GM10847 (cell line): ENCODE measurements around the gene RPL18A.
A peak's percentile ranks its signal among the peaks of the same experiment; 100 is the strongest.

Experiments
- POLR2A ChIP-seq: IDR thresholded peaks from 2 replicates; pipeline ENCODE4 v1.6.1; 2011; ENCODE audit not compliant: insufficient read length; ENCODE audit errors: extremely low read depth

The RPL18A gene

DNA sequence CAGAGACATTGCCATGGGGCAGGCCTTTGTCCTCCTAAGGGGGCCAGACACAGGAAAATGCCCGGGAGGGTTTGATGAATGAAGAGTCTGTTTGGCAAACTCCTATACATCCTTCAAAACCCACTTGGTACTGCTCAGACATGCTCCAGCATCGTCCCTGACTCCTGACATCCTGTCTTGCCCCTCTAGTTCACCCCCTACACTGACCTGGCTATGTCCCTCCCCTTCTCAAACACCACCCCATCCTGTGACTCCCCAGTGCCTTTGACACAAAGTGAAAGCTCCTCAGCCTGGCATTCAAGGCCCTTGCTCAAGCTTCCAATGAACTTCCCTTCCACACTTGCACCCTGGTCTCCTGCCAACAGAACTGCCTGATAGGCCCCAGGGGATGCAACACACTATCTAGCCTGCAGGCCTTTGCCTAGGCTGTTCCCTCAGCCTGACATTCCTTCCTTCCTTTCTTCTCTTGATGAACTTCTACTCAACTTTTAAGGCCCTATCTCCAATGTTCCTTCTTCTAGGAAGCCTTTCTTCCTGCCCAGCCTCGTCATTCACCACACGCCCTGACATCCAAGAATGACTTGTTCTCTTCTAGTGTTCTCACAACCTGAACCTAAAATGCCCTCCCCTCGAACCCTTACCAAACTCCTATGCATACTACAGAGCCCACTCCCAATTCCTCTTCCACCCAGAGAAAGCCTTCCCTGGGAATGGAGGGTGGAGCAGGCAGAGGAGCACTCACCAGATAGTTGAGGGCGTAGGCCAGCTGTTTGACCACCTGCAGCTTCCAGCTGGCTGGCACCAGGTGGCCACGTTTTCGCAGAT, 24.3 kb upstream of the RPL18A start:
- TF ChIP-seq POLR2A: no peak

DNA sequence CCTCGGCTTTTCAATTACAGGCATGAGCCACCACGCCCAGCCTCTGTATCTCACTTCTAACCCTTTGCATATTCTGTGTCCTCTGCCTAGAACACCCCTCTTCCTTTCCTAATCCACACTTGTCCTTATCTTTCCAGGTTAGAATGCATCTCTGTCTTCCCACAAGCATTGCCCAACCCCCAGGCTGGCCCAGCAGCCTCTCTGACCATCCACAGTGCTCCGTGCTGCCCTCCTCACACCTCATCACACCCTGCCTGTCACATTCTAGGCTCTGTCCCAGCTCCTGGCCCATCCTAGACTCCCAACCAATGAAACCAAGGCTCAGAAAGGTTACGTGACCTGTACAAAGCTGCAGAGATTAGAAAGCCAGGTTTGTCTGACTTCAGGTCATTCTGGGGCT, 23.2 kb upstream of the RPL18A start:
- TF ChIP-seq POLR2A: no peak

- TF ChIP-seq POLR2A: no peak
Observed at GRCh38 chr19:17837972-17838371, 21.7 kb upstream of the RPL18A start.

GRCh38 chr19:17840019-17840418, 19.7 kb upstream of the RPL18A start:
- no peak for TF ChIP-seq POLR2A

GRCh38 chr19:17841371-17841809, 18.3 kb upstream of the RPL18A start:
- TF ChIP-seq POLR2A: no peak

DNA sequence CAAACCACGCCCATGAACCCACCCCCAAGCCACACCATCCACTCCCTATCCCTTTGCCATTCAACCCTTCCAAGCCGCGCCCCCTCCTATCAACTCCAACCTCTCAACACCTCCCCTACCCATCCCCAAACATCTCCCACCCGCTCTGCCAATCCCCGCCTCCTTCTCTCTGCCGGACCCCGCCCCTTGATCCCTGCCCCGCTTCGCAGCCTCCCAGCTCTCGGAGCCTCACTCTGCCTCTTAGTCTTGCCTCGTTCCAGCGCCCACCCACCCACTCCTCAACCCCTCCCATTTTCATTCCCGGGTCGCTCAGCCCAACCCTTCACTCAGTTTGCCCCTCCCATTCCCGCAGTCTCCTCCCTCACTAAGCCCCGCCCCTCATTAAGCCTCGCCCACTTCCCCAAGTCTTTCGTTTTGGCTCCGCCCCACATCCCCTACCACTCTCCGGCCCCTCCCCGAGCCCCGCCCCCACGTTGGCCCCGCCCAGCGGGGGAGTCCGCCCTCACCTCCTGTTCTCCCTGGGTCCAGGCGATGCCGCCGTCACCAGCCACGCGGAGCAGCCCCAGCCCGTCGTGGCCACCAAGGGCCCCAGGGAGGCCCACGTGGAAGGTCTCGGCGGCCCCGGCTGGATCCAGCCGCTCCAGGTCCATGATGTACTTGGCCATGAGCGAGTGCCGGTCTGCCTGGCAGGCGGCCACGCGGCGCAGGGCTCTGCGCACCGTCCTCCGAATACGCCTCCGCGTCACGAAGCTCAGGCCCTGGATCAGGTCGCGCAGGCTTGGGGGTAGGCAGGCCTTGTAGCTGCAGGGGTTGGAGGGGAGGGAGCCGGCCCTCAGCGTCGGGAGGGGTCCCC, 17.7 kb upstream of the RPL18A start:
- TF ChIP-seq POLR2A: no peak

GRCh38 chr19:17842663-17843291, 16.9 kb upstream of the RPL18A start:
- no peak for TF ChIP-seq POLR2A

DNA sequence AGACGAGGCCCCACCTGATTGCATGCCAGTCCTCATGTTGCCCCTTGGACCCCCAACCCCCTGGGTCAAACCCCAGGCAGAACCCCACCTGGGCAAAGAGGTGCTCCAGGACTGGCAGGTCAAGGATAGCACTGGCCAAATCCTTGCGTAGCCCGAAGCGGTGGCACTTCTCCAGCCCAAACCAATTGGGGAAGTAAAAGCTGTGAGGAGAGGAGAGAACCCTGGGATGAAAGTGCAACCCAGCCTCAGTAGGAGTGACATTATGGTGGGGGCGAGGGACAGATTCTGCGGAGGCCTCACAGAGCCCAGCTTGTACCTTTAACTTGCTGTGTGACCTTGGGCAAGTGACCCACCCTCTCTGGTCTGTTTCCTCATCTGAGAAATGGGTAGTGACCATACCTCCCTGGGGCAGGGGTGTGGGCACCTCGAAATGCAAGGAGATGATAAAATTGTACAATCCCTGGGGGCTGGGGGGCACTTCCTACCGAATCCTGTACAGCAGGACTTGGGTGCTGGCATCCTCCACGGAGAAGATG, 16.4 kb upstream of the RPL18A start:
- TF ChIP-seq POLR2A: no peak

GRCh38 chr19:17843908-17844490, 15.7 kb upstream of the RPL18A start:
- no peak for TF ChIP-seq POLR2A

DNA sequence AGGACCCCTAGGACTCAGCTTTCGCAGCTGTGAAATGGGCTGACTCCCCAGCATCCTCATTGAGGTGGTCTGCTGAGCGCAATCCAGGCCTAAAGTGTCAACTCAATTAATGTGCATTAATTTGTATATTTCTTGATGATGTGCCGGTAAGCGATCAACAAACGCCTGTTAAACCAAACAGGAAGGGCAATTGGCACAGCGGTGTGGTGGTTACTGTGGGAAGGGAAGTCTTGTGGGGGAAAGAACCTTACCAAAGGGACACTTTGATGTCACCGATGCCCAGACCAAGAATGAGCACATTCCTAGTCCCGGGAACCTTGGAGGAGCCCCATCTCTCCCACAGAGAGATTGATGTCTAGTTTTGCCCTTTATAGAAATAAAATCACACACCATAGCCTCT, 13.6 kb upstream of the RPL18A start:
- no peak for TF ChIP-seq POLR2A

DNA sequence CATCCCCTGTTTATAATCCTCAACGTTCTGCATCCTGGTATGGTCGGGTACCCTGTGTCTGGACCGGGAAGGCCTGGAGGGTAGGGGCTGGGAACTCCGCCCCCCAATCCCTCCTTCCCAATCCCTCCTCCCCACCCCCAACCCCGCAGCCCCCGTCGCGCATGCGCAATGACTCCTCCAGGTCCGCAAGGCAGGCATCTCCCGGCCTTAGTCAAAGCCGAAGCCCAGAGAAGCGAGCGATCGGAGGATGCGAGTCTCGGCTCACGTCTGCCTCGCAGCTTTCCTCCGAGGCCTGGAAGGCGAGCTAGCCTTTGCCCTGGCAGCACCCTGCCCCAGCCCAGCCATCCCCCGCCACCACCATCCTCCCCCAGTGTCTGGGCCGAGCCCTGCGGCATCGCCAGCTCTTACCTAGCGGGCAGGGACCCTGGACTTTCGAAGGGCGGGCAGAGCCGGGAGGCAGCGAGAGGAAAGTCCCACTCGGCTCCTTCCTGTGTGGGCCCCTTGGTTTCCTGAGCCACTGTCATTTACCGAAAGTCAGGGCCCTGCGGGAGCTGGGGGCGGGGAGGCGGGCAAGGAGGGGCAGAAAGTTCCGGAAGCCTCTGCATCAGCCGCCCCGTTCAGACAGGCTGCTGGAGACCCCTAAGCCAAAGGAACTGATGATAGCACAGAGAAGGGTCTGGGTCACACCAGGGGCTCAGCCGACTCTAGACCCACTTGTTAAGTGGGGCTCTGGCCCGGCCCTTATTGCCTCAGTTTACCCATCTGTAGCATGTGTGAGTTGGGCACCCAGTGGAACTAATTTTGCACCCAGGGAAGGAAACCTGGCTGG, 12.0 kb upstream of the RPL18A start, which contains the start of gene JAK3:
TSS of gene JAK3 (minus strand) at position 445 of the 829 bp plus-strand sequence. CDS start 3,565 bp downstream, outside the sequence.
- peak; percentile 77 for TF ChIP-seq POLR2A

- TF ChIP-seq POLR2A: no peak
Observed at GRCh38 chr19:17848595-17849292, 11.0 kb upstream of the RPL18A start.

DNA sequence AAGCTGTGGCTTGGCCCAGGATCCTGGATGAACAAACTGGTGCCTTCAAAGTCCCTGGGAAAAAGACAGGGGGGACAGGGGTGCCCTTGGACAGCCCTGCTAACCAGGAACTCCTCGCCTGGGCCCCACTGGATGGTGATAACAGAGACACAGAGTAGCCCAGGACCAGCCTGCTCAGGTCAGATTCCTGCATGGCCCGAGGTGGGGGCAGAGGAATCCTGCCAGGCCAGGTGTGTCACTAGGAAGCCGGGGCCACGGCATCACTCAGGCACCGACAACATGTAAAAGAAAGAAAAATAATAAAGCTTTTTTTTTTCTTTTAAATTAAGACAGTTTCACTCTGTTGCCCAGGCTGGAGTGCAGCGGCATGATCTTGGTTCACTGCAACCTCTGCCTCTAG, 5.6 kb upstream of the RPL18A start:
- no peak for TF ChIP-seq POLR2A

DNA sequence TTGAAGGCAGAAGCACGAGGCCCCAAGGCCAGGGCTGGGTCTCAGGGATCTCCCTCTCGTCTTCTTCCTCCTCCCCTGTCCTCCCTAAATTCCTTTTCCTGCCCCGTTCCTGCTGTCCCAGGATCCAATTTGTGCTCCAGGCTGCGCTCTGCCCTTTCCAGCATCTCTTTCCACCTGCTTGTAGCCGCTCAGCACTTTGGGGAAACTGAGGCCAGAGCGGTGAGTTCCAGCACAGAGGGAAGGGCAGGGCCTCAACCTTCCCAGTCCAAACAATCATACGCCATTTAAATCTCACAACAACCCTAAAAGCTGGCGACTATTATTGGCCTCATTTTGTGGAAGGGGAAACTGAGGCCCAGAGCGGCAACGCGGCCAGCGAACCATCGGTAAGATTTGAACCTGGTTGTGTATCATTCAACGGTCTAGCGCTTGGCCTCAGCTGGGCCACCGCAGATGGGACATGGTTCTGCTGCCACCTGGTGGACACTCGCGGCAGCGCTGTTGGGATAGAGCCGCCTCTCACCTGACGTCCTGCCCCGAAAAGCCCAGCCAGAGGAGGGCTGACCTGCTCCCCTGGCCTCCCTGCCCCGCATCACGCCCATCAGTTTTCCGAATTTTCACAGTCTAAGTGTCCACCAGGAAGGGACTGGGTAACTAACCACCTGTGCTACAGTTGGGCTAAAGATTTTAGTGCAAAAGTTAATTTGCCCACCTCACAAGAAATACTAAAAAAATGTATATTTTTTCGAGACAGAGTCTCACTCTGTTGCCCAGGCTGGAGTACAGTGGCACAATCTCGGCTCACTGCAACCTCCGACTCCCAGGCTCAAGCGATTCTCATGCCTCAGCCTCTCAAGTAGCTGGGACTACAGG, 4.2 kb upstream of the RPL18A start:
- no peak for TF ChIP-seq POLR2A
